Kidney epithelial cell (primary cell): ENCODE results near the gene YPEL2. TPM values are rescaled to one million over a fixed set of nuclear protein-coding genes. Genes with fewer than 3 reads are reported as not detected.
A peak's percentile ranks its signal among the peaks of the same experiment; 100 is the strongest.
"Not testable (repeated sequence)": the region's sequence is repeated elsewhere in the genome, so short reads cannot be mapped to it uniquely, and the experiment has no call there.

ENCODE experiments used
- DNase-seq: peaks from one replicate; pipeline ENCODE4 v3.0.0-alpha.2; 2010; ENCODE audit warnings: low read depth
- H3K27me3 ChIP-seq: 2 replicates; pipeline ENCODE4 v1.6.0; 2011; ENCODE audit warnings: low read length; ENCODE audit not compliant: control insufficient read depth, insufficient read depth
- H3K36me3 ChIP-seq: 2 replicates; pipeline ENCODE4 v1.5.1; 2011; ENCODE audit warnings: low read length; ENCODE audit not compliant: control insufficient read depth, insufficient read depth
- H3K4me3 ChIP-seq: 2 replicates; pipeline ENCODE4 v1.5.1; 2011; ENCODE audit warnings: low read depth, mild to moderate bottlenecking, control low read depth, low read length
- CTCF ChIP-seq: IDR thresholded peaks from 2 replicates; pipeline ENCODE4 v1.5.1; 2011; ENCODE audit warnings: mild to moderate bottlenecking, moderate library complexity, low read length, control low read depth, inconsistent platforms; ENCODE audit not compliant: insufficient read depth, poor library complexity, severe bottlenecking
- total RNA-seq: library from RNA; depleted of rRNA; stranded (reverse); fragments of >200 nt; gene quantifications from 2 replicates; pipeline ENCODE4 v1.2.3, GENCODE V29; 2015

Gene YPEL2
- total RNA-seq, 1 donor from 2014 or later, result 16.8 TPM

GRCh38 chr17:59406808-59407381, 75.4 kb downstream of the YPEL2 start:
- Histone ChIP-seq H3K27me3 (no peaks in the 10 kb centered on the region), H3K36me3 (no peaks in the 10 kb centered on the region), H3K4me3 (no peak overlapping the region)
- DNase-seq, result peak; percentile 85
- TF ChIP-seq CTCF, result no peak

GRCh38 chr17:59409336-59410048, 78.0 kb downstream of the YPEL2 start:
- TF ChIP-seq CTCF, result no peak
- DNase-seq, result no peak
- H3K4me3 ChIP-seq, result no peak overlapping the region
- no peaks in the 10 kb centered on the region for H3K27me3 ChIP-seq
- H3K36me3 ChIP-seq, result no peaks in the 10 kb centered on the region

DNA sequence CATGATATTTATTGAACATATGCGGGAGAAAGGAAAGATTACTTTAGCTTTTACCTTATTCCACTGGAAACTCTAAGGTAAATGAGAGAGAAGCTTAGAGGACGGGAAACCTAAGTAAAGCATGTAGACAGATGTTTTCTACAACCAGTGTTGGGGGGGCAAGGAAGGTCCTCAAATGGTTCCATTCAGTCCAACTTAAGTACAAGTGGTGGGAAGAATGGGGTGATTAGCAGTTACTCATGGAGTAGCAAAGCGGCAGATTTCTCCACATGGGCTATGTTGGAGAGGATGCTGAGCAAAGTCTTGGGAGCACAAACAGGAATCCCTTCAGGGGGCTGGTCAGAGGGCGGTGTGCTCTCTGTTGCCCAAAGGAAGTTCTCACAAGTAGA, 78.6 kb downstream of the YPEL2 start:
- no peaks in the 10 kb centered on the region for H3K27me3 ChIP-seq
- no peak for TF ChIP-seq CTCF
- H3K36me3 ChIP-seq, result no peaks in the 10 kb centered on the region
- H3K4me3 ChIP-seq, result no peak overlapping the region
- DNase-seq, result no peak

DNA sequence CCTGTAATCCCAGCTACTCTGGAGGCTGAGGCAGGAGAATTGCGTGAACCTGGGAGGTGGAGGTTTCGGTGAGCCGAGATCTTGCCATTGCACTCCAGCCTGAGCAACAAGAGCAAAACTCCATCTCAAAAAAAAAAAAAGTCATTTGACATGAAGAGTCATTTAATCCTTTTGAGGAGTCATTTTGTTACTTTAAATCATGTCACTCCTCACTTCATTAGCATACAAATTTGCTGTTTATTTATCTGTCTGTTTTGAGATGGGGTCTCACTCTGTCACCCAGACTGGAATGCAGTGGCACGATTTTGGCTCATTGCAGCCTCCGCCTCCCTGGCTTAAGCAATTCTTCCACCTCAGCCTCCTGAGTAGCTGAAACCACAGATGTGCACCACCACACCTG, 81.0 kb downstream of the YPEL2 start:
- H3K27me3 ChIP-seq, DNase-seq, H3K4me3 ChIP-seq, H3K36me3 ChIP-seq: not testable (repeated sequence)

DNA sequence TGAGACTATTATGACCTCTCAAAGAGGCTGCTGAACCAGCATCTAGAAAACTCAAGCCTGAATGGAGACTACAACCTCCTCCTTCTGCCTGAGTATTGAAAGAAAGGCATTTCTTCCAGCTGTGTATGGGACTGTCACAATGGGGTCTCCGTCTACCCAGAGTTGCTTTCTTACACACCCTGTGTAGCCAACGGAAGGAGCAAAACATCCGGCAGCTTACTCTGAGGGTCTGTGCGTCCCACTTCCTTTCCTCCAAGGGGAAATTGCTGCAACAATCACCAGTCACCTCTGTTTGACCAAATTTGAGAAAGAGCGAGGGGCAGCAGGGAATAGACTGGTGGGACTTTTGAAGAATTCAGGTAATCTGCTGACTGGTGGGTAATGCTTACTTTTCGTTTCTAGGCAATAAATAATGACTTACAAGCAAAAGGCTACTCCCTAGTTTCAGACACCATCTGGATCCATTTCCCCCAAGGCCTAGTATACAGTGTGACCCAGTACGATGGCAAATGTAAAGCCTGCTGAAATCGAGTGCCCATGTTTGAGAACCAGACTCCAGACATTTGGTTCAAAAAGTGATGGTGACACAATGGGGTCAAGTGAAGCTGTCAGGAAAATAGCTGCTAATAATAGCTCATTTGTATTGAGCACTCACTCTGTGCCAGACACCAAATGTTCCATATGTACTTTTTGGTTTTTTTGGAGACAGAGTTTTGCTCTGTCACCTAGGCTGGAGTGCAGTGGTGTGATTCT, 81.7 kb downstream of the YPEL2 start:
- no peaks in the 10 kb centered on the region for H3K36me3 ChIP-seq
- no peak for DNase-seq
- no peak overlapping the region for H3K4me3 ChIP-seq
- H3K27me3 ChIP-seq, result no peaks in the 10 kb centered on the region
- TF ChIP-seq CTCF, result no peak

DNA sequence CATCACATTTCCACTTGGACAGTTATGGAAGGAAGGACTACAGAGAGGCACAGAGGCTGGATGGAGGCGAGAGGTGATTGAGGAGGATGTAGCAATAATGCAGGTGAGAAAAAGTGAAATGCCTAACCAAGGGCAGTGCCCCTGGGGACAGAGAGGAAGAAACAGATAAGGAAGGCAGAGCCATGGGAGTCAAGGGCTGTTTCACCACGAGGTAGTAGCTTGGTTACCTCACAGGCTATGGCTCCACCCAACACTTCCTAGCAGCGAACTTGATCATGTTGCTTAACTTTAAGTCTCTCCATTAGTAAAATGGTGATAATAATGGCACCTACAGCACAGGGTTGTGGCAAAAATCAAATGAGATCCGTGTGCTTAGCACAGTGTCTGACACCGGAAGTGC, 83.9 kb downstream of the YPEL2 start:
- TF ChIP-seq CTCF, result no peak

More for the DNA sequence above, 83.9 kb downstream of the YPEL2 start:
- DNase-seq, result no peak
- Histone ChIP-seq H3K36me3 (no peaks in the 10 kb centered on the region), H3K4me3 (no peak overlapping the region), H3K27me3 (no peaks in the 10 kb centered on the region)
